NB4 (cell line): ENCODE results near the gene CDH12.

Experiments used
- DNase-seq: peaks from one replicate; pipeline ENCODE4 v3.0.0; 2010; ENCODE audit warnings: low read depth
- H3K4me3 ChIP-seq: one replicate; pipeline ENCODE4 v1.5.1; 2011; ENCODE audit warnings: mild to moderate bottlenecking, low read depth, low read length, moderate library complexity
- CTCF ChIP-seq: IDR thresholded peaks from one replicate; pipeline ENCODE4 v1.5.1; 2012; ENCODE audit warnings: low read depth, low read length
- MAX ChIP-seq: IDR thresholded peaks from 2 replicates; pipeline ENCODE4 v1.6.1; 2011; ENCODE audit warnings: low read depth, low read length
- MYC ChIP-seq: IDR thresholded peaks from 2 replicates; pipeline ENCODE4 v1.6.1; 2011; ENCODE audit warnings: low read depth, low read length
- POLR2A ChIP-seq: IDR thresholded peaks from 2 replicates; pipeline ENCODE4 v1.6.1; 2011; ENCODE audit warnings: mild to moderate bottlenecking; ENCODE audit not compliant: insufficient read length; ENCODE audit errors: extremely low read depth

CDH12 gene

GRCh38 chr5:22108545-22108944 is 744.6 kb downstream of the CDH12 start:
- DNase-seq, result no peak
- H3K4me3 ChIP-seq, result no peak overlapping the region
- TF ChIP-seq MAX (no peak), MYC (no peak), POLR2A (no peak), CTCF (no peak)

GRCh38 chr5:22102823-22103359 is 750.3 kb downstream of the CDH12 start:
- no peak overlapping the region for H3K4me3 ChIP-seq
- no peak for DNase-seq
- no peak for TF ChIP-seq POLR2A
- TF ChIP-seq MAX, result no peak
- no peak for TF ChIP-seq MYC
- TF ChIP-seq CTCF, result no peak

GRCh38 chr5:22088517-22088916 is 764.6 kb downstream of the CDH12 start:
- TF ChIP-seq CTCF, result no peak
- no peak for TF ChIP-seq MYC
- no peak for TF ChIP-seq MAX
- no peak for TF ChIP-seq POLR2A
- H3K4me3 ChIP-seq, result no peak overlapping the region
- no peak for DNase-seq

- DNase-seq, result no peak
- no peak overlapping the region for H3K4me3 ChIP-seq
- TF ChIP-seq CTCF (no peak), POLR2A (no peak), MYC (no peak), MAX (no peak)
Observed at GRCh38 chr5:22079566-22079965, 773.6 kb downstream of the CDH12 start.

GRCh38 chr5:22079002-22079401 is 774.1 kb downstream of the CDH12 start:
- TF ChIP-seq MAX, result no peak
- no peak for TF ChIP-seq CTCF
- DNase-seq, result no peak
- no peak overlapping the region for H3K4me3 ChIP-seq

GRCh38 chr5:22076586-22076985 is 776.6 kb downstream of the CDH12 start:
- no peak for DNase-seq
- no peak for TF ChIP-seq POLR2A
- TF ChIP-seq MYC, result no peak
- no peak for TF ChIP-seq MAX
- no peak for TF ChIP-seq CTCF
- no peak overlapping the region for H3K4me3 ChIP-seq
